Left renal pelvis (tissue), 4 donors: ENCODE measurements around the gene ZNF600. TPM values are rescaled to one million over a fixed set of nuclear protein-coding genes. Genes with fewer than 3 reads are reported as not detected.
"Not testable (repeated sequence)": the region's sequence is repeated elsewhere in the genome, so short reads cannot be mapped to it uniquely, and the experiment has no call there.

Source experiments
- DNase-seq, 4 donors: peaks; one replicate each; pipeline ENCODE4 v3.0.0-alpha.2; 2013; ENCODE audit warnings: low read depth in 4 of 4, low spot score in 3 of 4
- polyA plus RNA-seq, 4 donors: library from polyadenylated mRNA; unstranded; fragments of 120-200 nt; gene quantifications; one replicate each; pipeline ENCODE4 v1.2.1, GENCODE V29; 2013; ENCODE audit not compliant: insufficient read length in 4 of 4

ZNF600 gene
- 10 to 100 TPM in 1 of 4 donors, 1 to 10 TPM in 3; 4.5 to 10.3 (median 8.0) TPM for polyA plus RNA-seq

DNA sequence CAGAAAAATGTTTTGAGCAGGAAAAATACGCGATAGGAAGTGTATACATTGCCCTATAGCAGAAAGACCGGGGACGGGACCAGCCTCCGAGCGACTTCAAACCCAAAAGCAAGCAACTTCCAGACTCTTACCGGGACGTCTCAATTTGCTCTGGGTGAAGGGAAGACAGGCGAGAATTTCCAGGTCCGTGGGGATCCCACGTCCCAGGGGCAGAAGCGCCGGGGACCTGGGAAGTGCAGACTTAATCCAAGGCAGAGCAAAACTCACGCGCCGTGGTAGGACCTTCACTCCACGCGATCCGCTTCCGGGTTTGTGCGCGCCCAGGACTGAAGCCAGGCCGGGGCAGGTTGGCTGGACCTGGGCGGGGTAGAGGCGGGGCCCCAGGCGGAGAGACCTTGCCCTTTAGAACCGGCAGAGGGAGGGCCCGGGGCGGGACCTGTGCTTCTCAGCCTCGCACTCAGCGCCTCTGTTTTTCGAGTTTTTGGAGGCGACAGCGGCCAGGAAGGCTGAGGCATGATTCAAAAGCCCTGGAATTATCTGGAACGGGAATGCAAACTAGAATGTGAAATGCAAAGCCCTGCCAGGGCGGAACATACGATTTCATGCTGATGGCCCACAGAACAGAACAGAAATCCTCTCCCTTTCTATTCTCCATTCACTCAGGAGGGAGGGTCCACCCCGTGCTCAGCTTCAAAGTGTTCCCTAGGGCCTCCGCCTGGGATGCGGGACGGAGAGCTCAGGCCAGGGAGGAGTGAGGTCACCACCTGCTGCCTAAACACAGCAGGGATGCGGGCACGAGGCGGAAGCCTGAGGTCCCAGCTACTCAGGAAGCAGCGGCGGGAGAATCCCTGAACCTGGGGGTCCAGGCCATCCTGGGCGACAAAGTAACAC lies at the start of gene ZNF600:
TSS of gene ZNF600 (minus strand) at position 328 of the 891 bp plus-strand sequence. CDS start 7,903 bp downstream, outside the sequence.
- DNase-seq, result peak in 2 of 4 donors; percentile 14 to 44

DNA sequence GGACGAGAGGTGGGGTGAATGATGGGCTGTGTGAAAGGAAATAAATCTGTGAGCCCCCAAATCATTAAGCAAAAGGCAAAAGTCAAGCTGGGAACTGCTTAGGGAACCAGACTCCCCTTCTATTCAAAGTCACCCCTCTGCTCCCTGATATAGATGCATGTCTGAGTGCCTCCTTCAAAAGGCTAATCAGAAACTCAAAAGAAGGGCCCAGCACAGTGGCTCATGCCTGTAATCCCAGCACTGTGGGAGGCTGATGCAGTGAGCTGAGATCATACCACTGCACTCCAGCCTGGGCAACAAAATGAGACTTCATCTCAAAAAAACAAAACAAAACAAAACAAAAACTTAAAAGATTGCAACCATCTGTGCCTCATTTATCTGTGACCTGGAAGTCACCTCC lies 47.7 kb upstream of the ZNF600 start:
- not testable (repeated sequence) for DNase-seq

DNA sequence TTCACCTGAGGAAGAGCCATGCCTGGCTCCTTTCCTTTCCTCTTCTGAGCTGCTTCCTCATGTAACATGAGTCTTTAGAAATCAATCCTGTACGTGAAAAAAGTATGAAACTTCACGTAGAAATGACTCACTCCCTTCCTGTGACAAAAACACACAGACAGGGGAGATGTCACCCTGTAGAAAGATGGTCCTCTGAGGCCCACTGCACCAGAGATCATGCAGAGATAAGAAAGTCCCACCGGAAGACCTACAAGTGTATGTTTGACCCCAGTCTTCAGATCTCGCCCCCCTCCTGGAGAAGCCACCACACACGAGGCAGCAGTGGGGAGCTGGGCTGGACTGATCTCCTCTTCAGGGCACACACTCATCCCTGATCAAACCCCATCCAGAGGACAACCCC lies 47.0 kb upstream of the ZNF600 start:
- DNase-seq, result not testable (repeated sequence)

DNA sequence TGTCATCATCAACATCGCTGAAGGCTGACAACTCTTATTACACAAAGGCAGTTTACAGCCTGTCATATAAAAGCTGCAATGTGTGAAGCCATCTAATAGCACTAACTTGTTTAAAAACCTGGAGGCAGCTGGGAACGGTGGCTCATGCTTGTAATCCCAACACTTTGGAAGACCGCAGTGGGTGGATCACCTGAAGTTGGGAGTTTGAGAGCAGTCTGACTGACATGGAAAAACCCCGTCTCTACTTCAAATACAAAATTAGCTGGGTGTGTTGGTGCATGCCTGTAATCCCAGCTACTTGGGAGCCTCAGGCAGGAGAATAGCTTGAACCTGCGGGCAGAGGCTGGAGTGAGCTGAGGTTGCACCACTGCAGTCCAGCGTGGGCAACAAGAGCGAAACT lies 43.3 kb upstream of the ZNF600 start:
- not testable (repeated sequence) for DNase-seq

DNA sequence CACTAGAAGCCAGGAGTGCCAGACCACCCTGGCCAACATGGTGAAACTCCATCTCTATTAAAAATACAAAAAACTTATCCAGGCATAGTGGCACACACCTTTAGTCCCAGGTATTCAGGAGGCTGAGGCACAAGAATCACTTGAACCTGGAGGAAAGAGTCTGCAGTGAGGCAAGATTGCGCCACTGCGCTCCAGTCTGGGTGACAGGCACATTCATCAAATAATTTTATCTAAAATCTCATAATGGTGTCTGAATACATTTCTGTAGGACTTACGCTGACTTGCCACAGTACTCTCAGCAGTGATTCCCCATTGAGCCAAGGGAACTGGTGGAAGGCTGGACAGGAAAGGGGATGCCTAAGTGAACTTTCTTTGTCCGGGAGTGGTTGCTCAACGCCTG lies 39.2 kb upstream of the ZNF600 start:
- DNase-seq, result no peak

DNA sequence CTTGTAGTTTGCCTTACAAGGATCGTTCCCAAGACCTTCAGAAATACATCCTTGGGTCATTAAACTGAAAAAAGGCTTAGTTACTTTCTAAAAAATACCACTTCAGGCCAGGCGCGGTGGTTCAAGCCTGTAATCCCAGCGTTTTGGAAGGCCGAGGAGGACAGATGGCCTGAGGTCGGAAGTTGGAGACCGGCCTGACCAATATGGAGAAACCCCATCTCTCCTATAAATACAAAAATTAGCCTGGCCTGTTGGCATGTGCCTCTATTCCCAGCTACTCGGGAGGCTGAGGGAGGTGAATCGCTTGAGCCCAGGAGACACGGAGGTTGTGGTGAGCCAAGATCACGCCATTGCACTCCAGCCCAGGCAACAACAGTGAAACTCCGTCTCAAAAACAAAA lies 37.1 kb upstream of the ZNF600 start:
- DNase-seq, result no peak

DNA sequence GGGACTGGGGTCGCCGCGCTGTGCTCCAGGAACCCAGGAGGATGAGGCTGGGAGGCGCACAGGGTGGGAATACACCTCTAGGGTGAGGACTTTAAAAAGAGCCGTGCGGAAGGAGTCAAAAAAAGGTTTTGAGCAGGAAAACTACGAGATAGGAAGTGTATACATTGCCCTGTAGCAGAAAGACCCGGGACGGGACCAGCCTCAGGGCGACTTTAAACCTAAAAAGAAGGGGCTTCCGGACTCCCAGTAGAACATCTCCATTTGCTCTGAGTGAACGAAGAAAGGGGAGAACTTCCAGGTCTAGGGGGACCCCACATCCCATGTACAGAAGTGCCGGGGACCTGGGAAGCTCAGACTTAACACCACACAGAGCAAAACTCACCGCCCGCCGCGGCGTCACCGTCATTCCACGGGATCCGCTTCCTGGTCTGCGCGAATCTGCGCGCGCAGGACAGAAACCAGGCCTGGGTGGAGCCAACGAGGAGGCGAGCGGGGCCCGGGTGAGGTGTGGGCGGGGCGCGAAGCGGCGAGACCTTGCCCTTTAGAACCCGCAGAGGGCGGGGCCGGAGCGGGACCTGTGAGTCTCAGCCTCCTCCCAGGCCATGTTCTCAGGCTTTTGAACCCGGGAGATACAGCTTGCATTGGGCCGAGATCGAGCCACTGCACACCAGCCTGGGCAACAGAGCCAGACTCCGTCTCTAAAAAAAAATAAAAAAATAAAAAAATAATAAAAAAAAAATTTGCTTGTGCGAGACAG lies 34.8 kb upstream of the ZNF600 start, which contains the start of gene ZNF28:
TSS of gene ZNF28 (minus strand) at position 430 of the 757 bp plus-strand sequence. CDS start 3,675 bp downstream, outside the sequence.
- peak; percentile 10 to 27 (median 18) for DNase-seq

DNA sequence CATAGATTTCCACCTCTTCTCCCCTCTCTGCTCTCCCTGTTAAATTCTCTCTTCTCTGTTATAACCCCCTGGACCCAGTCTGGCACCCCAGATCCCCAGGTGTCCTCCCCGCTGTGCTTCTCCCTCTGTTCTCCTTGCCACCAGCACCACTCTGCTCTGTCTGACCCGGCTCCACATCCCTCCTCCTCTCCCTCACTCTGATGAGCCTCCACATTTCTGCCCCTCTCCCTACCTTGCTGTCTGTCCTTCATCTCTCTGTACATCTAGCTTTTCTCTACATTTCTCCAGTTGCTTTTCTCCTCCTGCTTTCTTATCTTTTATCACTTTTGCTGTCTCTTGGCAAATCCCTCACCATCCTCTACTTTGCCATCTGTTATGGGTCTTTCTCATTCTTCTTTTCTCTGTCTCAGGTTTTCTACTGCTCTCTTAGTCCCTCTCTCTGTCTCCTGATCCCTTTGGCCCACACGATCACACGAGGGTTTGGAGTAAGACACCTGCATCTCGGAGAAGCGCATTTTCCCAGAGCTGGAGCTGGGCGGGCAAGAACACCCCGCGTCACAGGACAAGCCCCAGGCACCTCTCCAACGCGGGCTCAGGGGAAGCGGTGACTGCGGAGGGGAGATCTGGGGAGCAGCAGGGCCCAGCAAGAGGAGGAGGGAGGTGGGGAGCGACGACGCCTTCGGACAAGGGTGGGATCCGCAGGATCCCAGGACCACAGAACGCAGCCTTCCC lies 34.0 kb upstream of the ZNF600 start:
- not testable (repeated sequence) for DNase-seq

DNA sequence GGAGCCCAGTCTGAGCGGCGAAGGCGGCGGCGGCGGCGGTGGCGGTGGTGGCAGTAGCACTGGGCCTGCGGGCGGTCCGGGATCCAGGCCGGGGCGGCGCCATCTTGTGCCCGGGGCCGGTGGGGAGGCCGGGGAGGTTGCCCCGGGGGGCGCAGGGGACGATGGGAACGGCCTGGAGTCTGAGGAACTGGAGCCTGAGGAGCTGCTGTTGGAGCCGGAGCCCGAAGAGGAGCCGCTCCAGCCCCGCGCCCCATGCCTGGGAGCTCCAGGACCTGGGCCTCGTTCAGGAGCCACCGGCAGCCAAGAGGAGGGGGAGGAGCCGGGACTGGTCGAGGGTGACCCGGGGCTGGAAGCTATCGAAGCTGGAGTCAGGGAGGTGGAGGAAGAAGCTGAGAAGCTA lies 23.2 kb upstream of the ZNF600 start:
- DNase-seq, result no peak

DNA sequence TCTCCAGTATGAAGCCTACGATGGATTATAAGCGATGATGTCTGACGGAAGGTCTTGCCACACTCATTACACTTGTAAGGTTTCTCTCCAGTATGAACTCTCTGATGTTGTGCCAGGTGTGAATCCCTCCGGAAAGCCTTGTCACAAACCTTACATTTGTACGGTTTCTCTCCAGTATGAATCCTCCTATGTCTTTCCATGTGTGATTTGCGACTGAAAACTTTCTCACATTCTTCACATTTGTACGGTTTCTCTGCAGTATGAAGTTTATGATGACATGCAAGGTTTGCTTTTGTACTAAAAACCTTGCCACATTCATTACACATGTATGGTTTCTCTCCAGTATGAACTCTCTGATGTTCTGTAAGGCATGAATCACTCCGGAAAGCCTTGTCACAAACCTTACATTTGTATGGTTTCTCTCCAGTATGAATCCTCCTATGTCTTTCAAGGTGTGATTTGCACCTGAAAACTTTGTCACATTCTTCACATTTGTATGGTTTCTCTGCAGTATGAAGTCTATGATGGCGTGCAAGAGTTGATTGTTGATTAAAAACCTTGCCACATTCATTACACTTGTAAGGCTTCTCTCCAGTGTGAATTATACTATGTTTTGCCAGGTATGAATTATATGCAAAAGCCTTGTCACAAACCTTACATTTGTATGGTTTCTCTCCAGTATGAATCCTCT lies 13.5 kb upstream of the ZNF600 start:
- DNase-seq, result not testable (repeated sequence)

DNA sequence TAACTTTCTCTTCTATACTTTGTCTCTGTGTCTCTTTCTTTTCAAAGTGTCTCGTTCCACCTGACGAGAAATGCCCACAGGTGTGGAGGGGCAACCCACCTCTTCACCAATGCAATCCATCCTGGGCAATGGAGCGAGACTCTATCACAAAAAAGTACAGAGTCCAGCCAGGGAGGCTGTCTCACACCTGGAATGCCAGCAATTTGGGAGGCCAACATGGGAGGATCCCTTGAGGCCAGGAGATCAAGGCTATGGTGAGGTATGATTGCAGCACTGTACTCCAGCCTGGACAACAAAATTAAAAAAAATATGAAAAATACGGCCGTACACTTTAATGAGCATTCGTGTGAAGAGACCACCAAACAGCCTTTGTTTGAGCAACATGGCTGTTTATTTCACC lies 2.8 kb upstream of the ZNF600 start:
- DNase-seq, result no peak

DNA sequence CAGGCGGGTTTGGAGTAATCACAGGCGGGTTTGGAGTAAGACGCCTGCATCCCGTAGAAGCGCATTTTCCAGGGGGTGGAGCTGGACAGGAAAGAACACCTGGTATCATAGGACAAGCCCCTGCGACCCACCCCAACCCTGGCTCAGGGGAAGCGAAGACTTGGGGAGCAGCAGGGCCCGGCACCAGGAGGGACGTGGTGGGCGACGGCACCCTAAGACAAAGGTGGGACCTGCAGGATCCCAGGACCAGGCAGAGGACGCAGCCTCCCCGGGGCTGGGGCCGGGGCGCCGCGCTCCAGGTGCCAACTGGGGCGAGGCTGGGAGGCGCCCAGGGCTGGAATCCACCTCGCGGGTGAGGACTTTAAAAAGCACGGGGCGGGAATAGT lies 520 bp downstream of the ZNF600 start:
- no peak for DNase-seq

DNA sequence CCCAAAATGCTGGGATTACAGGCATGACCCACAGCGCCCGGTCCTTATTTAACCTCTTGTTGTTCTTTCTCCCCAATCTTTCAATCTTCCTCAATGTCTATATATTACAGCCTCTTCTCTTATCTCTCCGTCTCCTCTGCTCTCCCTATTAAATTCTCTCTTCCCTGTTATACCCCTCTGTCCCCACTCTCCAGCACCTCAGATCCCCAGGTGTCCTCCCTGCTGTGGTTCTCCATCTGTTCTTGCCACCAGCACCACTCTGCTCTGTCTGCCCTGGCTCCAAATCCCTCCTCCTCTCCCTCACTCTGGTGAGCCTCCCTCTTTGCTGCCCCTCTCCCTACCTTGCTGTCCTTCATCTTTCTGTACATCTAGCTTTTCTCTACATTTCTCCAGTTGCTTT lies 1.1 kb downstream of the ZNF600 start:
- no peak for DNase-seq

DNA sequence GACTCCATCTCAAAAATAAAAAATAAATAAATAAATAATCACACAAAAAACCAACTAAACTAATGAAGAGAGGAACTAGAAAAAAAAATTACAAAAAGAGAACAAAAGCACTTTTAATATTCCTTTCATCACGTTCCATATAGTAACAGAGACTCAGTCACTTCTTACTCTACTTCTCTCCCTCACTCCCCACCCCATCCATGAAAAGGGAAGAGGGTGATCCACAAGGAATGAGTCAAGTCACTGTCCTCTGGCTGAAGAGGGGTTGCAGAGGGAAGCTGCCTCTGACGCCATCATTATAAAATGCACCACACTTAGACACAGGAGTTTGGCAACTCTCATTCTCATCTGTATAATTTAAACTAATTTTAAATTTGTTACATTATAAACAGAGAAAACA lies 3.7 kb downstream of the ZNF600 start:
- DNase-seq, result not testable (repeated sequence)

DNA sequence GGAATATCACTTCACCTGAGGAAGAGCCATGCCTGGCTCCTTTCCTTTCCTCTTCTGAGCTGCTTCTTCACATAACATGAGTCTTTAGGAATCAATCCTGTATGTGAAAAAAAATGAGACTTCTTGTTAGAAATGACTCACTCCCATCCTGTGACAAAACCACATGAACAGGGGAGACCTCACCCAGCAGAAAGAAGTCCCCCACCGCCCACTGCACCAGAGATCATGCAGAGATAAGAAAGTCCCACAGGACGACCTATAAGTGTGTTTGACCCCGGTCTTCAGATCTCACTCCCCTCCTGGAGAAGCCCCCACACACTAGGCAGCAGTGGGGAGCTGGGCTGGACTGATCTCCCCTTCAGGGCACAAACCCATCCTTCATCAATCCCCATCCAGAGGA lies 7.8 kb downstream of the ZNF600 start:
- no peak for DNase-seq

DNA sequence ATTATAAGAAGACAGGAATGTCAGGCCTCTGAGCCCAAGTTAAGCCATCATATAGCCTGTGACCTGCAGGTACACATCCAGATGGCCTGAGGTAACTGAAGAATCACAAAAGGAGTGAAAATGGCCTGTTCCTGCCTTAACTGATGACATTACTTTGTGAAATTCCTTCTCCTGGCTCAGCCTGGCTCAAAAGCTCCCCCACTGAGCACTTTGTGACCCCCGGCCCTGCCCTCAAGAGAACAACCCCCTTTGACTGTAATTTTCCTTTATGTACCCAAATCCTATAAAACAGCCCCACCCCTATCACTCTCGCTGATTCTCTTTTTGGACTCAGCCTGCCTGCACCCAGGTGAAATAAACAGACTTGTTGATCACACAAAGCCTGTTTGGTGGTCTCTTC lies 30.1 kb downstream of the ZNF600 start:
- DNase-seq, result not testable (repeated sequence)

DNA sequence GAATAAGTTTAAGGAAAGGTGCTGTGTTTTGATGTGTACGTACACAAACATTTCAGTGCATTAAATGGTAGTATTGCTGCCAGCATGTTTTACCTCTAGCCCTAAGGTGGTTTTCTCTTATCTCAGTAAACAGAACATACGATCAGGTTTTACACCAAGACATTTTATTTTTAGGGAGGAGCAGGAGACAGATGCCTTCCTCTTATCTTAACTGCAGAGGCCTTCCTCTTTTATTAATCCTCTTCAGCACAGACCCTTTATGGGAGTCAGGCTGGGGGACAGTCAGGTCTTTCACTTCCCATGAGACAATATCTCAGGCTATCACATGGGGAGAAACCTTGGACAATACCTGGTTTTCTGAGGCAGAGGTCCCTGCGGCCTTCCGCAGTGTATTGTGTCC lies 36.8 kb downstream of the ZNF600 start:
- DNase-seq, result no peak

DNA sequence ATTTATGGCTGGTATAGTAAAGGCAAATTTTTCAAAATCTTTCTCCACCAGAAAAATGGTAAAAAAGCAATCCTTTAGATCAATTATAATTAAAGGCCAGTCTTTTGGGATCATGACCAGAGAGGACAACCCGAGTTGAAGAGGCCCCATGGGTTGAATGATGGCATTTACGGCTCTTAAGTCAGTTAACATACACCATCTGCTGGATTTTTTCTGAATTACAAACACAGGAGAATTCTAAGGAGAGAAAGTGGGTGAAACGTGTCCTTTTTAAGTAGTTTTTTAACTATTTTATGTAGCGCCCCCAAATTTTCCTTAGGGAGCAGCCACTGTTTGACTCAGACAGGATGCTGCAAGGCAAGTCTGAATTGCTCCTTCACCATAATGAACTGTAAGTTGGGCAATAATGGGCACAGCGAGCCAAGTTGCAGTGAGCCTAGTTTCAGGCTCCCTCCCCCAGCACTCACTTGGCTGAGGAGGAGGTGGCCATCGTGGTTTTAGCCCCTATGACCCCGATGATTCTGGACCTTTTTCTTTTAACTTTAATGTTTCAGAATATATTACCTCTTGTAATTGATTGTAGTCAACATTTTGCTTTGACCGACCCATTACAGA lies 38.1 kb downstream of the ZNF600 start:
- peak in 2 of 4 donors; percentile 12 to 27 for DNase-seq

DNA sequence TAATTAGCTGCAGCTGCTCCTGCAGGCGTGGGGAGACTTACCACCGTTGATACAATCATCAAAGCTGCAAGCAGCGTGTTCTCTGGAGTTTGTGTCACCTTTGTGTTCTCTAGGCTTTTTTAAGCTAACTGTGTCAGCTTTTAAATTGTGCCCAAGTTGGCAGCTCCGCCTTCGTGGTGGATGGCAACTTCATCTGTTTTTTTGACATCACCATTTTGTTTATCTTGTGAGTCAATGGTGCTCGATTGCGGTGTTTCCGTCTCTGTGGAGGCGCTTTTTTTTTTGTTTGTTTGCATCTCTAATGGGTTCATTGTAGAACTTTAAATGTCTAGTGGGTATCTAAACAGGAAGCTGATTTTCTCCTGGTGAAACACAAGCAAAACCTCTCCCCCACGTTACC lies 40.7 kb downstream of the ZNF600 start:
- not testable (repeated sequence) for DNase-seq

DNA sequence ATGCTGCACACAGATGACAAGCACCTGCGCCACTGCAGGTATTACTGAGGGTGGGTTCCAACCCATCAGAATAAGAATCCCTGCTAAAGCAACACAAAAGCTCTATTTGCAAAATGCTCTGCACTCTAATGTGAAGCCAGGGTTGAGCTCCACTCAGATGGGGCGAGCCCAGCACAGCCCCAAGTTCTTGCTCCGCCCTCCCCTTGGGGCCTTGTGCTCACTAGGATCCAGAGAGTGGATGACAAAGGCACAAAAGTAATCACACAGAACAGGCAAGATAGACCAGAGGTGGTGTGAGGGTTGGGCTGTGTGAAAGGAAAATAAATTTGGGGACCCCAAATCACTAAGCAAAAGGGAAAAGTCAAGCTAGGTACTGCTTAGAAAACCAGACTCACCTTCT lies 43.5 kb downstream of the ZNF600 start:
- no peak for DNase-seq
